GM23338 (cell line): ENCODE measurements around the gene VARS2.

Experiments
- EZH2 ChIP-seq: fragments of 200-600 bp; sonication (generic); IDR thresholded peaks from one replicate; pipeline ENCODE4 v1.8.0; 2017; ENCODE audit warnings: antibody characterized with exemption, mild to moderate bottlenecking, low read depth; ENCODE audit not compliant: unreplicated experiment
- EZH2phosphoT487 ChIP-seq: fragments of 200-600 bp; sonication (generic); IDR thresholded peaks from one replicate; pipeline ENCODE4 v1.8.1; 2018; ENCODE audit warnings: antibody characterized with exemption; ENCODE audit not compliant: unreplicated experiment
- JUNB ChIP-seq: IDR thresholded peaks from one replicate; pipeline ENCODE4 v1.6.1; 2016; ENCODE audit warnings: antibody characterized with exemption; ENCODE audit not compliant: unreplicated experiment
- POLR2AphosphoS5 ChIP-seq: IDR thresholded peaks from 2 replicates; pipeline ENCODE4 v1.6.1; 2016; ENCODE audit warnings: antibody characterized with exemption, low read depth
- ZNF114 ChIP-seq: fragments of 250-450 bp; sonication (Bioruptor Pico); IDR thresholded peaks from 2 replicates; pipeline ENCODE4 v1.5.0; 2020; ENCODE audit warnings: mild to moderate bottlenecking, moderate library complexity
- ZNF331 ChIP-seq: fragments of 250-450 bp; sonication (Bioruptor Pico); IDR thresholded peaks from 2 replicates; pipeline ENCODE4 v1.5.0; 2020; ENCODE audit warnings: low read depth, mild to moderate bottlenecking, moderate library complexity
- TF ChIP-seq, protein P1 (sequence below), 2 experiments: fragments of 200-600 bp in 1 of 2; sonication (generic) in 1 of 2; conservative IDR thresholded peaks; 2 replicates each; pipeline versions ENCODE4 v1.5.1 to v1.6.1; 2016 to 2017; ENCODE audit warnings: antibody characterized with exemption in 2 of 2, low read depth in 2 of 2, mild to moderate bottlenecking in 2 of 2, moderate library complexity in 1 of 2
- TF ChIP-seq, protein P2 (sequence below): IDR thresholded peaks from one replicate; pipeline ENCODE4 v1.6.1; 2018; ENCODE audit warnings: antibody characterized with exemption; ENCODE audit not compliant: unreplicated experiment

- TF ChIP-seq POLR2AphosphoS5 (no peak), EZH2phosphoT487 (no peak), ZNF331 (CRISPR knock-in tag) (no peak), EZH2 (no peak), JUNB (no peak), ZNF114 (no peak)
- TF ChIP-seq, protein P1, sequence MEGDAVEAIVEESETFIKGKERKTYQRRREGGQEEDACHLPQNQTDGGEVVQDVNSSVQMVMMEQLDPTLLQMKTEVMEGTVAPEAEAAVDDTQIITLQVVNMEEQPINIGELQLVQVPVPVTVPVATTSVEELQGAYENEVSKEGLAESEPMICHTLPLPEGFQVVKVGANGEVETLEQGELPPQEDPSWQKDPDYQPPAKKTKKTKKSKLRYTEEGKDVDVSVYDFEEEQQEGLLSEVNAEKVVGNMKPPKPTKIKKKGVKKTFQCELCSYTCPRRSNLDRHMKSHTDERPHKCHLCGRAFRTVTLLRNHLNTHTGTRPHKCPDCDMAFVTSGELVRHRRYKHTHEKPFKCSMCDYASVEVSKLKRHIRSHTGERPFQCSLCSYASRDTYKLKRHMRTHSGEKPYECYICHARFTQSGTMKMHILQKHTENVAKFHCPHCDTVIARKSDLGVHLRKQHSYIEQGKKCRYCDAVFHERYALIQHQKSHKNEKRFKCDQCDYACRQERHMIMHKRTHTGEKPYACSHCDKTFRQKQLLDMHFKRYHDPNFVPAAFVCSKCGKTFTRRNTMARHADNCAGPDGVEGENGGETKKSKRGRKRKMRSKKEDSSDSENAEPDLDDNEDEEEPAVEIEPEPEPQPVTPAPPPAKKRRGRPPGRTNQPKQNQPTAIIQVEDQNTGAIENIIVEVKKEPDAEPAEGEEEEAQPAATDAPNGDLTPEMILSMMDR (conservative IDR thresholded peaks at IDR 0.05; ENCODE audit: low read depth in 2 of 2) = no peak
- TF ChIP-seq, protein P2, sequence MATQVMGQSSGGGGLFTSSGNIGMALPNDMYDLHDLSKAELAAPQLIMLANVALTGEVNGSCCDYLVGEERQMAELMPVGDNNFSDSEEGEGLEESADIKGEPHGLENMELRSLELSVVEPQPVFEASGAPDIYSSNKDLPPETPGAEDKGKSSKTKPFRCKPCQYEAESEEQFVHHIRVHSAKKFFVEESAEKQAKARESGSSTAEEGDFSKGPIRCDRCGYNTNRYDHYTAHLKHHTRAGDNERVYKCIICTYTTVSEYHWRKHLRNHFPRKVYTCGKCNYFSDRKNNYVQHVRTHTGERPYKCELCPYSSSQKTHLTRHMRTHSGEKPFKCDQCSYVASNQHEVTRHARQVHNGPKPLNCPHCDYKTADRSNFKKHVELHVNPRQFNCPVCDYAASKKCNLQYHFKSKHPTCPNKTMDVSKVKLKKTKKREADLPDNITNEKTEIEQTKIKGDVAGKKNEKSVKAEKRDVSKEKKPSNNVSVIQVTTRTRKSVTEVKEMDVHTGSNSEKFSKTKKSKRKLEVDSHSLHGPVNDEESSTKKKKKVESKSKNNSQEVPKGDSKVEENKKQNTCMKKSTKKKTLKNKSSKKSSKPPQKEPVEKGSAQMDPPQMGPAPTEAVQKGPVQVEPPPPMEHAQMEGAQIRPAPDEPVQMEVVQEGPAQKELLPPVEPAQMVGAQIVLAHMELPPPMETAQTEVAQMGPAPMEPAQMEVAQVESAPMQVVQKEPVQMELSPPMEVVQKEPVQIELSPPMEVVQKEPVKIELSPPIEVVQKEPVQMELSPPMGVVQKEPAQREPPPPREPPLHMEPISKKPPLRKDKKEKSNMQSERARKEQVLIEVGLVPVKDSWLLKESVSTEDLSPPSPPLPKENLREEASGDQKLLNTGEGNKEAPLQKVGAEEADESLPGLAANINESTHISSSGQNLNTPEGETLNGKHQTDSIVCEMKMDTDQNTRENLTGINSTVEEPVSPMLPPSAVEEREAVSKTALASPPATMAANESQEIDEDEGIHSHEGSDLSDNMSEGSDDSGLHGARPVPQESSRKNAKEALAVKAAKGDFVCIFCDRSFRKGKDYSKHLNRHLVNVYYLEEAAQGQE = no peak
These were observed 22.1 kb upstream of the VARS2 start for GRCh38 chr6:30891816-30892538.
